Stimulated activated CD8-positive, alpha-beta memory T cell treated with anti-CD3 and anti-CD28 coated beads, Interleukin-12 subunit alpha, Interleukin-12 subunit beta, amount 100 ng/mL, for 1 hour (primary cell): Measurements from ENCODE around the gene BIN2.

ENCODE experiments used
- DNase-seq: peaks from one replicate; pipeline ENCODE4 v3.0.0-alpha.2; 2020; ENCODE audit warnings: low read depth

The BIN2 gene

DNA sequence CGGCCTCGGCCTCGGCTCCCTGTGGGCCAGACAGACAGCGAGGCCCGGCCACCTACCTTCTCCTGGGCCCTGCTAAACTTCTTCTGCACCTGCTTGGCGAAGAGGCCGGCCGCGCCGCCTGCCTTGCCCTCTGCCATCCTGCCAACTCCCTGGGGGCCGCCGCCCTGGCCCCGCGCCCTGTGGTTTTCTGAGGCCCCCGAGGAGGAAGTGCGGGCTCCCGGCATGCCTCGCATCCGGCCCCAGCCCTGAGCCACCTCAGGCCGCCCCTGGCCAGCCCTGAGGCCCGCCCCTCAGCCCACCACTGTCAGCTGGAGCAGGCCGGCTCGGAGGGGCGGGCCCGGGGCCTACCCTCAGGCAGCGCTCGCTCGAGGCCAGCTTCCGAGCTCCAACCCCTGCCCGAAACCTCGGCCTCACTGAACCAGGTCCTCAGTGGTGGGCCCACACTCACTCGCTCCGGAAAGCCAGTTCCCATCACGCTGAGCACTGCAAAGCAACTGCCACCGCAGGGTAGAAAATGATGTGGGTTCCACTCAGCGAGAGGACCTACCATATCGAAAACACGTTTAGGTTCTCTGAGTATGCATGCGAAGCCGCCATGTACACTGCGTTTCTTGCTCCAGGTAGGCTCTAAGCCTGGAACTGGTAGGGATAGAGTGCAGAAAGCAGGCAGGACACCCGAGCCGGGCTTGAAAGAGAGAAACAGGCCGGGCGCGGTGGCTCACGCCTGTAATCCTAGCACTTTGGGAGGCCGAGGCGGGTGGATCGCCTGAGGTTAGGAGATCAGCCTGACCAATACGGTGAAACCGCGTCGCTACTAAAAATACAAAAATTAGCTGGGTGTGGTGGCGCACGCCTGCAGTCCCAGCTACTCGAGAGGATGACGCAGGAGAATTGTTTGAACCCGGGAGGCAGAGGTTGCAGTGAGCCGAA, at the start of gene BIN2:
BIN2 (minus strand) TSS at position 209 of the 930 bp plus-strand sequence; CDS start at position 137, 72 bp downstream.
- DNase-seq: peak; percentile 42

DNA sequence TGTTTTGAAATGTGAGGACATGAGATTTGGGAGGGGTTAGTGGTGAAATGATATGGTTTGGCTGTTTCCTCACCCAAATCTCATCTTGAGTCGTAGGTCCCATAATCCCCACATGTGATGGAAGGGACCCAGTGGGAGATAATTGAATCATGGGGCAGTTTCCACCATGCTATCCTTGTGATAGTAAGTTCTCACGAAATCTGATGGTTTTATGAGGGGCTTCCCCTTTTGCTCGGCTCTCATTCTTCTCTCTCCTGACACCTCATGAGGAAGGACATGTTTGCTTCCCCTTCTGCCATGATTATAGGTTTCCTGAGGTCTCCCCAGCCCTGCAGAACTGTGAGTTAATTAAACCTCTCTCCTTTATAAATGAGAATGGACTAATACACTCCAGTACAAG, 49.2 kb upstream of the BIN2 start:
- no peak for DNase-seq

DNA sequence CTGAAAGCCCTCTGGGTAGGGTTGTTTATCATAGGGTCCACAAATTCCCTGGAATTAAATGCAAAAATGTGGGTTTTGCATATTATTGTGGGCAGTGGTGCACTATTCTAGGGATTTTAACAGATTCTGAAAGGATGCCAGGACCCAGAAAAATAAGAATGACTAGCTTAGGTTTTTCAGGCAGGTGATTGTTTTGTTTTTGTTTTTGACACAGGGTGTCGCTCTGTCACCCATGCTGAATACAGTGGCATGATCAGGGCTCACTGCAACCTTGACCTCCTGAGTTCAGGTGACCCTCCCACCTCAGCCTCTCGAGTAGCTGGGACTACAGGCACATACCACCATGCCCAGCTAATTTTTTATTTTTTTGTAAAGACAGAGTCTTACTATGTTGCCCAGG, 48.0 kb upstream of the BIN2 start:
- DNase-seq: no peak

DNA sequence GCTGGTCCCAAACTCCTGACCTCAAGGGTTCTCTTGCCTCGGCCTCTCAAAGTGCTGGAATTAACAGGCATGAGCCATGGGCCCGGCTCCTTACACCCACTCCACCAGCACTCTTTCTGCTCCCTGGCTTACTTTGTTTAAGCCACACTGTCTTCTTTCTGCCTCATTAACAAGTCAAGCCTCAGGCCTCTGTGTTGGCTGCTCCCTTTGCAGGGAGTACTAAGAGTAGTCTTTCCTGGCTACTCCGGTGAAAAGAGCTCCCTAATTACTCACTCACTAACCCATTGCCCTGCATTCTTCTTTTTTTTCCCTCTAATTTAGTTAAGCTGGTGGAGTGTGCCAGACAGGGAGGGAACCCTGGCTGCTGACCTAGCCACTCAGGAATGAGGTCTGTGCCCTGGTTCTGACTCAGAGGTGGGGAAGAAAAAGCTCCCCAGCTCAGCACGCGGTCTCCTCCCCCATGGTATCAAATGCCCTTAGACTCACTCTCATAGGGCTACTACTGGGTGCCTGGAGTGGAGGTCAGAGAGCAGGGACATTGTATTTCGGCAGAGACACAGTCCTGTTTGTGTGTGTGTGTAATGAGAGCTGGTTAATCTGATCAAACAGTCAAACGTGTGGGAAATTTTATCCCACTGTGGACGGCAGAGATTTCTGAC, 47.5 kb upstream of the BIN2 start:
- no peak for DNase-seq

DNA sequence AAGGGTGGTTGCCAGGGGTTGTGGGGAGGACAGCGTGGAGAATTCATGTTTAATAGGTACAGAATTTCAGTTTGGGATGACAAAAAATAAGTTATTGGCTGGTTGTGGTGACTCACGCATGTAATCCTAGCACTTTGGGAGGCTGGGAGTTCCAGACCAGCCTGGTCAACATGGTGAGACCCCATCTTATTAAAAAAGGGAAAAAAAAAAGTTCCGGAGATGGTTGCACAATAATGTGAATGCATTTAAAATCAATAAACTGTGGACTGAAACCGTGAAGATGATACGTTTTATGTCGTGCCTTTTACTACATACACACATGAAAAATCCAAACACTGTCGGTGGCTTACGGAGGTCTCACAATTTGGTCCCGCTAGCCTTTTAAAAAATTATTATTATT, 46.7 kb upstream of the BIN2 start:
- DNase-seq: no peak

DNA sequence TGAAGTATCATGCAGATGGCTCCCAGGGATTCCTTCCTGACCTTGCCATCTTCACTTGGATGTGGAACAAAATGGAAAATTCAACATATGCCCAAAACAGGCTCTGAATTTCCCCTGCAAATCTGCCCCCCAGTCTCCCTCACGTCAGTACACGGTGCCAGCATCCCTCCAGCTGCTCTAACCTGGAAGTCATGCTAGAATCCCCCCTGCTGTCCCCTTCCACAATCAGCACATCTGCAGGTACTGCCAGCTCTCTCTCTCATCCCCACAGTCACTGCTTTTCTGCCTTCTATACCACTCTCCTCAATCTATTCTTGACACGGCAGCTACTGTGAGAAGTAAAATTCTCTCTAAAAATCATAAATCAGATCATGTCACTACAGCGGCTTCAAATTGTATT, 45.6 kb upstream of the BIN2 start:
- no peak for DNase-seq

DNA sequence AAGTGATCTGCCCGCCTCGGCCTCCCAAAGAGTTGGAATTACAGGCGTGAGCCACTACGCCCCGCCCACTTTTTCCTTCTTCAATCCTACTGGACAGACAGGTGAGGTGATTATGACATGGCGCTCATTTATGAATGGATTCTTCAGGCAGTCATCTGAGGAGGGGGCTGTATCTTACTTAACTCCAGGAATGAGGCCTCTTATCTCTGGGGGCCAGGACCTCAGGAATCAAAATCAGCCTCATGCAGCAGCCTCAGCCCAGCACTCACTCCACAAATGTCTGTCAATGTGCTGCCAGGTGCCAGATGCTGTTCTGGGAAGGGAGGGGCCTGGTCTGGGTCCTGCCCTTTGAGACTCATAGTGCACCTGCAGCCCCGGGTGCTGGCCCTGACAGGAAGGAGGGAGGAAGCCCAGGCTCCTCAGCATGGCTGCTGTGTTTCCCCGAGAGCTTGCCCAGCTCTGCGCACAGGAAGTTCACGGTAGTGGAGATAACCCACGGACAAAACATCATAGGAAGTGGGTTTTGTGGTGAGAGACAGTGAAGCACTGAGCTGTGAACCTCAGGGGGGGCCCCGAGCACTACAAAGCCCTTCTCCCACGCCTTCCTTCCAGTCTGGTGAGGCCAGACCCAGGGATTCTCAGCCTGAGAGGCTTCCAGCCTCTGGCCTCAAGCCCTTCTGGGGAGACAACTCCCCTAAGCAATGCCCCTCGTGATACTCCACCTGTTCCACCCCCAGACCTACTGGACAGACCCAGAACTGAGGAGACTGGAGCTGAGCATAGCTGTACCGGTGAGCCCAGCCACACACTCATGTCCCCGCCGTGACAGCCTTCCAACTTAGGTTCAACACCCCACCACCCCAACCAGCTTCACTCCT, 44.9 kb upstream of the BIN2 start:
- peak; percentile 72 for DNase-seq

DNA sequence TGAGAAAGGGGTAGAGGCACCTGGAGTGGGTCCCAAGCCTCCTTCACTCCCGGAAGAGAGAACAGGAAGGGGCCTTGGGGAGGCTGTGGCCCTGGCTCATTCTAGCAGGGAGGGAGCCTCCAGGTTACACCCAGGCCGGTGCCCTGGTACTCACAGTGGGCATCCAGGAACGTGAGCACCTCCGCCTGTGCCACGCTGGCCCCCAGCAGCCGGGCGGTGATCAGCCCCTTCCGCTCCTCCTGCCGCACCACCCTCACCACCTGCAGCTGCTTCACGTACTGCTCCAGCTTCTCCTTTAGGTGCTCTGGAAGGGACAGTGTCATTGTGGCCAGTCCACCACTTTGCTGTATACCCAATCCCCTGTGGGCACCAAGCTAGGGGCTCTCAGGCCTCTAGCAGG, 41.3 kb upstream of the BIN2 start:
- no peak for DNase-seq

DNA sequence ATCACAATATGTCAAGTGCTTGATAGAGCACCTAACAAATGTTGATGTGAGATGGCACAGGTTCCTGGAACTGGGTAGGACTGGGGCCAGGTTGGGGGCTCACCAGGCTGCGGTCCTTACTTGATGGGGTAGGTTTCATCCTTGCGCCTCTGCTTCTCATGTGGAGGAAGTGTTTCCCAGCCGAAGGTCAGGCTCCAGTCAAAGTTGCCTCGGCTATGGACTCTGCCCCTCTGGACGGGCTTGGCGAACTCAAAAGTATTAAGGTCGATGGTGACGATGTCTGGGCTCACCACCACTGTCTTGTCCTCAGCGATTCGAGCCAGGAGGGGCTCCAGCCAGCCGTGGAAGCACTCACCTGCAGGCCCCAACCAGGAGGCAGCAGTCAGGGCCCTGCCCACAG, 40.0 kb upstream of the BIN2 start:
- DNase-seq: no peak

DNA sequence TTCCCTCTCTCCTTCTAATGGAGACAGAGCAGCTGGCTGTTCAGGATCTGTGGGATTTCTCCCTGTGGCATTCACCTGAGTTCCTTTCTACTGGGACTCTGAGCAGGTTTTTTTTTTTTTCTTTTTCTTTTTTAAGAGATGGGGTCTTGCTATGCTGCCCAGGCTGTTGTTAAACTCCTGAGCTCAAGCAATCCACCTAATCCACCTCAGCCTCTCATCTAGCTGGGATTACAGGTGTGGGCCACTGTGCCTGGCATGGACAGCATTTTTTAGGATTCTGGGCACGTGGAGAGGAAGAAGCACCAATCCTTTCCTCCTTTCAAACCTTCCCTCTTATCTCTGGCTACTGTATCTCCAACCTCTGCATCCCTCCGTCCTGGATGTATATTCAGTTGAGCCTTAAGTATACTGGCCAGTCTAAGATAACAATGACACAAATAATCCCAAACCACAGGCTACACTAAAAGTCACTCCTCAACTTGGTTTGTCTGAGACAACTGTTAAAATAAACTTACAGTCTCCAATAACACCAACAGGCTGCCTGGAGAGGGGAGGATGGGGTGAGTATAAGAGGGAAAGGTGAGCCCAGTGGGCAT, 38.9 kb upstream of the BIN2 start:
- DNase-seq: no peak

DNA sequence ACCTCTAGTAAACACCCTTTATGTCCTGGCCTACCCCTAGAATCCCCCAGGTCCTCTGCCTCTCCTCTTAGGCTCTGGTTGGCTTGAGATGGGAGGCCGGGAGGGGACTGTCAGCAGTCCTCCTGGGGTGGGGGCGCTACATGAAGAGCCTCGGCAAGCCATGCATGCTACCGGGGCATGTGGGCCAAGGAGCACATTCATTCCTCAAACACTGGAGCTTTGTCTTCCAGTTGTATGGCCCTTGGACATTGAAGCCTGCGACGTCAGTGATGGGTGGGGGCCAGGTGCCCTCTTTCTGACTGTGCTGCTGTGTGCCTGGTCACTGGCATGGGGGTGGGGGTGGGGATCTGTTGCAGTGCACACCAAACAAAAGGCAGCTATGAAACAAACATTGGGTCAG, 38.3 kb upstream of the BIN2 start:
- DNase-seq: no peak

DNA sequence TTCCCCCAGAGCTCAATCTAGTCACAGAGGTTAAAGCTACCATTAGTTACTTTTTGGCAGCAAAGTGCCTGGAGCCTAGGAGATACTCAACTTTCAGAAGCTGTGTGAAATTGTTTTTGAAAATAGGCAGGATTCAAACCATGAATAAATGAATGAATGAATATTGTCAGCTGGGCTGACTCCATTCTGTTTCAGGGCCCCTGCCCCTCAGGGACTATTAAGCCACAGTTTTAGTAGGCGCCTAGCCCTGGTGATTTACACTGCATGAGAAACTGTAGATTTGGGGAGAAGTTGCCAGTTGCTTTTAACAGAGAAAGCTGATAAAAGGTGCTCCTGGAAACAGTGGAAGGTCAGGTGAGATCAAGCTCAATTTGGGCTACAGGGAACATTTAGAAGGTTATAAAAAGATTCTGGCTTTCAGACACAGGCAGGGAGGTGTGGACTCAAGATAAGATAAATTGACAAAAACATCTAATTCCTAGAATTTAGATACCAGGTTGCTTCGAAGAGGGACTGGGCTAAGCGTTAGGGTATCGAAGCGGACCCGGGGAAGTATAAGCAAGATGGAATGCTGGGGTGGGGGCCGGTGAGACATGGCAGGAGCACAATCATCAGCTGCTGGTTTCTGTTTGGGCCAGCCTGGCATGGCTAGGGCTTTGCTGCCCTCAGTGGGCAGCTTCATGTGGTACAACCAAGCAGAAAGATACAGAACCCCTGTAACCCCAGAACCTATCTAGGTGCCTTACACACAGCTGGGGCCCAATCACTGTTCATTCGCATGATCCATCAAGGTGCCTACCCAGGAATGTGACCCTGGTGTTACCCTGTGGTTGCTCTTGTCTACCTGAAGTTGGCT, 37.4 kb upstream of the BIN2 start:
- DNase-seq: no peak

DNA sequence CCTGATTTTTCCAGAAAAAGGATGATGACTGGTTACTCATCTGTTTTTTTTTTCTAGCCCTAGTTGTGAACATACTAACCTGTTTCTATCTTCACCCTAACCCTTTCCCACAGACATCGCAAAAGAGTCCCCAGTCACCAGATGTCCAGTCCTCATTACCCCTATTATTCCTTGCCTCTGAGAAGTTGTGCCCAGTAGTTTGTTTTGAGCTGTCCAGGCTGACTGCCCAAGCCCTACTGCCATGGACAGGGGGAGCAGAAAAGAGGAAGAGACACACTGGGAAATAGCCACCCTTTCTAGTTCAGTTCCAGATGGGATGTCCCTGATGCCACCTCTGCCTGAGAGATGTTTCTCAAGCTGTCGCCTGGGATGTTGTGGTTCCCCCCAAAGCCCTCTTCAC, 36.3 kb upstream of the BIN2 start:
- DNase-seq: no peak

DNA sequence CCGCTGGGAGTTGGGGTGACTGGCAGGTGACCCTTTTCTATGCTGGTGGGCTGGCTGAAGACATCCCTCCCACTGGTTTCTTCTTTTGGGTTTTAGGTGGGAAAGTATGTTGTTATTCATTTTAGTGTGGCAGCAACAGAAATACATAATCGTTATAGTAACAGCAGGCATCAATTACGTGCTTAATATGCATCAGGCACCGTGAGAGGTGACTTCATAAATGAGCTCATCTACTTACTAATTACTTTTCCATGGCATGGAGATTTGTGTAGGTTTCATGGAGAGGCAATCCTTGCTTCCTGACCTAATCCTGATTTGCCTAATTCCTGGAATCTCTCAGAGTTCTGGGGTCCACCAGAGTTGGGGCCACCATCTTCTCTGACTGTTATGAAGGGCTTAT, 35.9 kb upstream of the BIN2 start:
- DNase-seq: no peak

DNA sequence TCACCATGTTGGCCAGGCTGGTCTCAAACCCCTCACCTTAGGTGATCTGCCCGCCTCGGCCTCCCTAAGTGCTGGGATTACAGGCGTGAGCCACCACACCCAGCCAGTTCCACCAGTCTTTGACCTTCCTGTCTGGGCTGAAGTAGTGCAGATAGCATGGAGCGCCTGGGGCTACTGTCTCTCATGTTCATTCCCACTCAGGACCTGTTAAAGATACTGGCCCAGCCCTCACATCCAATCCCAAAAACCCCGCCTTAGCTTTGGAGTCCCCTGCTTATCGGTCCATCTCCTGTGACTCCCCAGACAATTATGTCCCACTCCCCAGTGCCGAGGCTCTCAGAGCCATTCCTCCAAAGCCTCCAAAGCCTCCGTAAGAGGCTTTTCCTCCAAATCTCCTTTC, 34.5 kb upstream of the BIN2 start:
- no peak for DNase-seq

DNA sequence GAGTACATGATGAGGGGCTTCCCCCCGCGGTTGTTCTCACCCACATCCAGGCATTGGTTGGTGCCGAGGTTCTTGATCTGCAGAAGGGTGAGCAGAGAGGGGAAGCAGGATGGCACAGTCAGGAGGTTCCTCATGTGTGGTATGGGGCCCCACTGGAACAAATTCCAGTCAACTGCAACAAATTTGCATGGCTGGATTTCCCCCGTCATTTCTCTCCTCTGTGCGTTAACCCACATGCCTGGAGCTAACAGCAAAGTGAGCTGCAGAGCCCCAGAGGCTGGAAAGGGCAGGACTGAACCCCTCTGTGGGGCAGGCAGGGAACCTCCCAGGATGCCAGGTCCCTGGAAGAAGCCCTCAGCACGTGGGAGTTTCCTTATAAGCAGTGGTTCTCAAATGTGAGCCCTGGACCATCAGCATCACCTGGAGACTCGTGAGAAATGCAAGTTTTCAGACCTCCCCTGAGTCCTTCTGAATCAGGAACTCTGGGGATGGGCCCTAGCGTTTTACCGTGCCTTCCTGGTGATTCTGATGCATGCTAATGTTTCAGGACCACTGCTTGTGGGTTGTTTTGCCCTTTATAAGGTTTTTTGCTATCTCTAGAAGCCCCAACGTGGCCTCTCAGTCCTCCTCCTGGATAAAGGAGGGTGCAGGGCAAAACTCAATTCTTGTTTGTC, 33.5 kb upstream of the BIN2 start:
- no peak for DNase-seq

DNA sequence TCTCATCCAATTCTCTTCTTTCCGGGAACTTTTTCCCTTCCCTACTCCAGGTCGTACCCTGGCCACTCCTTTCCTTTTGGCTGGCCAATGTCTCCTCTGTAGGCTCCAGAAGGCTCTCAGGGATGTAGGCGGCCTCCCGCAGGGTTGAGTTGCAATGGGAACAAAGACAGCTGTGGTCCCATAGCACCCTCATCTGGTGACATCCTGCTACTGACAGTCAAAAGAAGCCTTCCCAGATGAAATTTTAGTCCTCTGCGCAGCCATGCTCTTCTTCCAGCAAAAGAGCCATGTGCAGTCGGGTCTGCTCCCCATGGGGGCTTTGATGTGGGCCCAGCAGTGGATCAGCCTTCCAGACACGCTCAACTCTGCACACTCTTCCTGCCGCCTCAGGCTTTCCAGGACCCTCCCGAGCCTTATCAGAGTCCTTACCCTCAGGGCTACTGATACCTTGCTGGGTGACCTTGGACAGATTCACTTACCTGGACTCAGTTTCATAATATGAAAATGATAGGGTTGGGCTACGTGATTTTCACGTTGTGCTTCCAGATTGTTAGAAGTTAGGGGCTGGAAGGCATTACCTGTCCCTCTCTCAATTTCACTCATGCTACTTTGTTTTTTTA, 28.0 kb upstream of the BIN2 start:
- DNase-seq: no peak

DNA sequence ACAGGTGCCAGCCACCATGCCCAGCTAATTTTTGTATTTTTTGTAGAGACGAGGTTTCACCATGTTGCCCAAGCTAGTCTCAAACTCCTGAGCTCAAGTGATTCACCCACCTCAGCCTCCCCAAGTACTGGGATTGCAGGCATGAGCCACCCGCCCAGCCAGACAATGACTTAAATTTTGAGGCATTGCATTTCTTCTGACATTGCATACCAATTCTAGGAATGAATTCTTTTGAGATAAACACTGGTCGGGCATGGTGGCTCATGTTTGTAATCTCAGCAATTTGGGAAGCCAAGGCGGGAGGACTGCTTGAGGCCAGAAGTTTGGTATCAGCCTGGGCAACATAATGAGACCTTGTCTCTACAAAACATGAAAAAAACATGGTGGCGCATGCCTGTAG, 25.1 kb upstream of the BIN2 start:
- no peak for DNase-seq

DNA sequence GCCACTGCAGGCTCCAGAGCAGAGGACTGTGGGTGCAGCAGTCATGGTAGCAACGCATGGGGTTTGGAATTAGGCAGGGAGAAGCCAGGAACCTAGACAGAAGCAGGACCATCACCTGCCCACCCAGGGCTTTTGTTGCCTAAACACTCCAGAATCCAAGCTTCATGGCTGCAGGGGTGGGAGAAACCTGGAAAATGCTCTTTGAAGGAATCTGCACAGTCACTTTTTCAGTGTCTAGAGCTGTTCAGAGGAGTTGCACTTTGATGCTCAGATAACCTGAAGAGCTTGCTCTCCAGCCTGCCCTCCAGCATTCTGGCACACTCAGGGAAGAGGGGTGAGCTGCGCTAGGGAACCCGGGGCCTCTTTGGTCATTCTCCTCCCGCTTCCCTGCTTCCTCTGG, 24.1 kb upstream of the BIN2 start:
- DNase-seq: no peak

DNA sequence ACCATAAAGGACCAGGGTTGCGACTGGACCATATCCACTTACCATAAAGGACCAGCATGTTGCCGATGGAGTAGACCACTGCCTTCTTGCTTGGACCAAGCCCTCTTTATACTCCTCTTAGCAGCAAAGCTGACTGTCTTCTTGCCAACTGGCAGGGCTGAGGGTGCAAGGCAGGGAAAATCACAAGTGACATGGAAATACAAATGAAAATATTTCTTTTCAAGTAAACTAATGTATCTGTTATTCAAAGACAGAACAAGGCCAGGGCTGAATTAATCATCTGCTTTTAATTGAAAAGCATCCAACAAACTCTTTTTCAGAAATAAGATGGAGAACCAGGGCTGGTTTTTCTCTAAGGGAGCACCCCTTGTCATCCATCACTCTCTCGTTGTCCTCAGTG, 22.6 kb upstream of the BIN2 start, which contains the start of gene CELA1:
CELA1 (minus strand) TSS at position 99 of the 400 bp plus-strand sequence; CDS start at position 58, 41 bp downstream.
- DNase-seq: no peak
